ELF-1 (cell line): Measurements from ENCODE around the gene VPS50.
"Not testable (repeated sequence)": the region's sequence is repeated elsewhere in the genome, so short reads cannot be mapped to it uniquely, and the experiment has no call there.

ENCODE experiments used
- DNase-seq: peaks from one replicate; pipeline ENCODE4 v3.0.0-alpha.2; 2016; ENCODE audit warnings: low read depth, low spot score

The VPS50 gene

GRCh38 chr7:93327006-93327633, 95.0 kb downstream of the VPS50 start:
- DNase-seq = no peak

GRCh38 chr7:93331706-93332105, 99.5 kb downstream of the VPS50 start:
- DNase-seq = no peak

GRCh38 chr7:93332172-93332571, 100.0 kb downstream of the VPS50 start:
- DNase-seq = no peak

GRCh38 chr7:93337052-93337451, 104.9 kb downstream of the VPS50 start:
- peak; percentile 27 for DNase-seq

GRCh38 chr7:93342178-93342577, 110.0 kb downstream of the VPS50 start:
- DNase-seq = not testable (repeated sequence)

- no peak for DNase-seq
Observed at GRCh38 chr7:93350338-93350737, 118.2 kb downstream of the VPS50 start.

GRCh38 chr7:93352881-93353280, 120.7 kb downstream of the VPS50 start:
- no peak for DNase-seq

GRCh38 chr7:93354815-93355214, 122.6 kb downstream of the VPS50 start:
- DNase-seq = no peak

GRCh38 chr7:93359520-93360198, 127.5 kb downstream of the VPS50 start:
- no peak for DNase-seq

- no peak for DNase-seq
Observed at GRCh38 chr7:93361853-93362252, 129.7 kb downstream of the VPS50 start.

- DNase-seq = no peak
Observed at GRCh38 chr7:93364806-93365205, 132.6 kb downstream of the VPS50 start.

- no peak for DNase-seq
Observed at GRCh38 chr7:93365341-93365740, 133.2 kb downstream of the VPS50 start.

- no peak for DNase-seq
Observed at GRCh38 chr7:93366816-93367215, 134.7 kb downstream of the VPS50 start.

GRCh38 chr7:93367254-93367653, 135.1 kb downstream of the VPS50 start:
- DNase-seq = no peak

- not testable (repeated sequence) for DNase-seq
Observed at GRCh38 chr7:93370937-93371336, 138.8 kb downstream of the VPS50 start.

GRCh38 chr7:93373537-93373936, 141.4 kb downstream of the VPS50 start:
- DNase-seq = no peak

GRCh38 chr7:93374345-93374940, 142.3 kb downstream of the VPS50 start:
- DNase-seq = peak; percentile 11

- no peak for DNase-seq
Observed at GRCh38 chr7:93375603-93376002, 143.4 kb downstream of the VPS50 start.

- no peak for DNase-seq
Observed at GRCh38 chr7:93378131-93378760, 146.1 kb downstream of the VPS50 start.

GRCh38 chr7:93382362-93382761, 150.2 kb downstream of the VPS50 start:
- DNase-seq = no peak

GRCh38 chr7:93390660-93391059, 158.5 kb downstream of the VPS50 start:
- DNase-seq = no peak

- no peak for DNase-seq
Observed at GRCh38 chr7:93392984-93393383, 160.8 kb downstream of the VPS50 start.

GRCh38 chr7:93399642-93400041, 167.5 kb downstream of the VPS50 start:
- no peak for DNase-seq
